Mucosa of descending colon (tissue), 3 donors: Measurements from ENCODE around the gene NPFFR2. TPM values are rescaled to one million over a fixed set of nuclear protein-coding genes. Genes with fewer than 3 reads are reported as not detected.

Experiments
- ATAC-seq: fragments of 200-7000 bp; cut with Tn5 transposase; one replicate; pipeline ENCODE4 v1.9.1; 2020; ENCODE audit warnings: mild to moderate bottlenecking, moderate library complexity
- DNase-seq, 3 donors: peaks; one replicate each; pipeline ENCODE4 v3.0.0-alpha.2; 2020
- H3K36me3 ChIP-seq: fragments of 200-600 bp; one replicate; pipeline ENCODE4 v1.8.0; 2021; ENCODE audit warnings: low read depth, mild to moderate bottlenecking
- H3K4me1 ChIP-seq: fragments of 200-600 bp; one replicate; pipeline ENCODE4 v1.8.0; 2021; ENCODE audit warnings: low read depth, mild to moderate bottlenecking
- H3K4me3 ChIP-seq: fragments of 200-600 bp; one replicate; pipeline ENCODE4 v1.8.0; 2021; ENCODE audit warnings: mild to moderate bottlenecking
- H3K9me3 ChIP-seq: fragments of 200-600 bp; one replicate; pipeline ENCODE4 v1.8.0; 2021; ENCODE audit warnings: mild to moderate bottlenecking
- intact Hi-C, 2 donors: fragments of 100-400 bp; cut with DNase I in 1 of 2; cut with micrococcal nuclease in 1 of 2; formaldehyde crosslinking; loops; one replicate each; pipeline versions ENCODE4 v1.11.0 to v1.11.1; 2022; cut with DNase I, micrococcal nuclease
- total RNA-seq, 3 donors: library from RNA; stranded (reverse); fragmentation: NEBNext Ultra II Directional in 2 of 3; extraction: Animal tissue kit (Norgen Biotek cat#: 25700) in 2 of 3; gene quantifications; one replicate each; pipeline versions ENCODE4 v1.2.1 to v1.2.4, GENCODE V29; 2021 to 2023
- TF ChIP-seq, protein P1 (sequence below): fragments of 200-600 bp; IDR thresholded peaks from one replicate; pipeline ENCODE4 v1.8.0; 2022; ENCODE audit warnings: antibody characterized with exemption, mild to moderate bottlenecking
- donor health status: DM: no; HTN: no; CAD: no; lungs with moderate emphysema.
- donor health status: DM: no; HTN: no; CAD: no.
- donor health status: DM: no; HTN: yes; CAD: no.

NPFFR2 gene
- total RNA-seq, 3 donors from 2014 or later = not detected

DNA sequence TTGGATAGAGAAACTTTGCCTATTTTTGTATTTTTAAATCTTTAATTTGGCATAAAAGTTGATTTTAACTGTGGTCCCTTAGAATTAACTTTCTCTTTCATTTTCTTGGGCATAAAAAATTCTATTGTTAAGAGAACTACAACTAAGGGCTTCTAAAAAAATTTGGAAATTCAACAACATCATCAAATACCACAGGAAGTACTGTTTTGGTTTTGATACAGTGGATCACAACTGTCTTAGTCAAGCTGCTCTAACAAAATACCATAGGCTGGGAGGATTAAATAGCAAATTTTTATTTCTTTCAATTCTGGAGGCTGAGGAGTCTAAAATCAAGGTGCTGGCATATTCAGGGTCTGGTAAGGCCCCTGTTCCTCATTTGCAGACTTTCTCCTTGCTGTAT lies 19.9 kb upstream of the NPFFR2 start:
- Histone ChIP-seq H3K36me3 (no peaks in the 10 kb centered on the region), H3K4me1 (no peaks in the 10 kb centered on the region), H3K4me3 (no peak overlapping the region), H3K9me3 (no peaks in the 10 kb centered on the region)
- DNase-seq (no peak), ATAC-seq (no peak)
- intact Hi-C loops = no loop called here
- TF ChIP-seq, protein P1, sequence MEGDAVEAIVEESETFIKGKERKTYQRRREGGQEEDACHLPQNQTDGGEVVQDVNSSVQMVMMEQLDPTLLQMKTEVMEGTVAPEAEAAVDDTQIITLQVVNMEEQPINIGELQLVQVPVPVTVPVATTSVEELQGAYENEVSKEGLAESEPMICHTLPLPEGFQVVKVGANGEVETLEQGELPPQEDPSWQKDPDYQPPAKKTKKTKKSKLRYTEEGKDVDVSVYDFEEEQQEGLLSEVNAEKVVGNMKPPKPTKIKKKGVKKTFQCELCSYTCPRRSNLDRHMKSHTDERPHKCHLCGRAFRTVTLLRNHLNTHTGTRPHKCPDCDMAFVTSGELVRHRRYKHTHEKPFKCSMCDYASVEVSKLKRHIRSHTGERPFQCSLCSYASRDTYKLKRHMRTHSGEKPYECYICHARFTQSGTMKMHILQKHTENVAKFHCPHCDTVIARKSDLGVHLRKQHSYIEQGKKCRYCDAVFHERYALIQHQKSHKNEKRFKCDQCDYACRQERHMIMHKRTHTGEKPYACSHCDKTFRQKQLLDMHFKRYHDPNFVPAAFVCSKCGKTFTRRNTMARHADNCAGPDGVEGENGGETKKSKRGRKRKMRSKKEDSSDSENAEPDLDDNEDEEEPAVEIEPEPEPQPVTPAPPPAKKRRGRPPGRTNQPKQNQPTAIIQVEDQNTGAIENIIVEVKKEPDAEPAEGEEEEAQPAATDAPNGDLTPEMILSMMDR = no peak

DNA sequence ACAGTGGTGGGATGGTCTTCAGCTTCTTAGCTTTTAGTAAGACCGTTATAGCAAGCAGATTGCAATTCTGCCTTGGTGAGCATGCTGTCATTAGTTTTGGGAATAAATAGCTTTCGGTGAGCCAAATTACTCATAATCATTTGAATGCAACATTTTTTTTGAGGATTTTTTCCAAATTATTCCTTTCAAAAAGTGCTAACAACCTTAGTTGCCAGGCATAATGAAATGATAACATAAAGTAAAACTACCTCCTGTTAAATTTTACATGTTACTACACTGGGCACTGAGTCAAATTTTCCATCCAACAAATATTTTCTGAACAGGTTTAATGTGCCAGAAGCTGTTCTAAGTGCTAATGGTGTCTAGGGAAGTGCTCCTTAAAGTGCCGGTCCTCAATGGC lies 15.8 kb upstream of the NPFFR2 start:
- Histone ChIP-seq H3K36me3 (no peaks in the 10 kb centered on the region), H3K4me1 (no peaks in the 10 kb centered on the region), H3K9me3 (no peaks in the 10 kb centered on the region), H3K4me3 (no peak overlapping the region)
- DNase-seq (no peak), ATAC-seq (no peak)
- TF ChIP-seq, protein P1 = no peak
- intact Hi-C loops = no loop called here

DNA sequence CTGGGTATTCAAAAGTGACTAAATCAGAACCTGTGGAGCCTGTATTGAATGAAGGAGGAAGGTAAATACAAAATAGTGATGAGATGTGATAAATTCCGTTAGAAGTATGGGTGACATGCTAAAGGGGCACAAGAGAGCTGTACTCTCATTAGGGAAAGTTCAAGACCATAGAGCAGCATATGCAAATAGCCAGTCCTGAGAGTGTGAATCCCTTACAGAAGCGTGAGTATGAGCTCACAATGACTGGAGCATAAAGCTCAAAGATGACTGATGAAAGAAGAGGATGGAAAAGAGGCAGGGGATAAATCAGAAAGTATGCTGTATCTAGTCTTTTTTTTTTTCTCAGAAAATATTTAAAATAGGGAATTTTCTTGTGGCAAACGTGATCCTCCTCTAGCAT lies 12.1 kb upstream of the NPFFR2 start:
- no peaks in the 10 kb centered on the region for H3K9me3 ChIP-seq
- no peak overlapping the region for H3K4me3 ChIP-seq
- no peaks in the 10 kb centered on the region for H3K36me3 ChIP-seq
- no peak for DNase-seq
- ATAC-seq = no peak
- TF ChIP-seq, protein P1 = no peak
- intact Hi-C loops = no loop called here
- no peaks in the 10 kb centered on the region for H3K4me1 ChIP-seq

DNA sequence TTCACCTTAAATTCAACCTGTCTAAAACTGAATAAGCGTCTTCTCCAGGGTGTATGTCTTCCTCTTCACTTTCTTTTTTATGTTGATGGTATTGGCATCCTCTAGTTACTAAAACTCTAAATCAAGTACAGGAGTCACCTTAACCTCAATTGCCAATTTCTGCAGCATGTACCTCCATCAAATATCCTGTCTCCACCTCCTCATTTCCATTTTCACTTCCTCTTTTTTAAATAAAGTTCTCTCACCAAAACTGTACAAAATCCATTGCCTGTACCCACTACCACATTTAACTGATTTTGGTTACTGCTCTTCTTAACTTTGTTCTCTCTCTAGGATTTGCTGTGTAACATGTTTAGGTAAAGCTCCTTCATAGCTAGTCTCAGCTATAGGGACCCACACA lies 9.2 kb upstream of the NPFFR2 start:
- Histone ChIP-seq H3K9me3 (no peaks in the 10 kb centered on the region), H3K36me3 (no peaks in the 10 kb centered on the region), H3K4me3 (no peak overlapping the region), H3K4me1 (no peaks in the 10 kb centered on the region)
- intact Hi-C loops = no loop called here
- ATAC-seq (no peak), DNase-seq (no peak)
- TF ChIP-seq, protein P1 = no peak

DNA sequence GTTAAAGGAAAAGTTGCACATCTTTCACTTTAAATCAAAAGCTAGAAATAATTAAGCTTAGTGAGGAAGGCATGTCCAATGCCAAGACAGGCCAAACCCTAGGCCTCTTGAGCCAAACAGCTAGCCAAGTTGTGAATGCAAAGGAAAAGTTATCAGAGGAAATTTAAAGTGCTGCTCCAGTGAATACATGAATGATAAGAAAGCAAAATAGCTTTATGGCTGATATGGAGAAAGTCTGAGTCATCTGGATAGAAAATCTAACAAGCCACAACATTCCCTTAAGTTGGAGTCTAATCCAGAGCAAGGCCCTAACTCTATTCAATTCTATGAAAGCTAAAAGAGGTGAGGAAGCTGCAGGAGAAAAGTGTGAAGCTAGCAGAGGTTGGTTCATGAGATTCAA lies 23.8 kb downstream of the NPFFR2 start:
- no peak for DNase-seq
- no peak for ATAC-seq
- Histone ChIP-seq H3K9me3 (no peaks in the 10 kb centered on the region), H3K4me3 (no peak overlapping the region), H3K4me1 (no peaks in the 10 kb centered on the region), H3K36me3 (no peaks in the 10 kb centered on the region)
- intact Hi-C loops = no loop called here
- TF ChIP-seq, protein P1 = no peak

DNA sequence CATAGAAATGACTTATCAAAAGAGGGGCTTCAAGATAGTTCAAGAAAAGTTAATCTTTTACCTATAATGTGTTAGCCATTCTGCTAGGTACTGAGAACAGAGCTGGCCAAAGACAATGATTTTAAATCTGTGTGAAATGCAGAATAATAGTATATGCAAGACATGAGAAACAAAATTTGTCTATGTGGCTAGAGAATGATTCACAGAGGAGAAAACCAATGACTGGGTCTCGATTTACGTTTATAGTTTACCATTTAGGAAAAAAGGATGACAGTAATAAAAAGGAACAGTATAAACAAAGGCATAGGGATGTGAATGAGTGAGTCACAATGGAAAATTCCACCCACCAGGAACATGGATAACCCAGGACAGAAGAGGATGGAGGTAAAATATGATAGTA lies 31.9 kb downstream of the NPFFR2 start:
- no peak overlapping the region for H3K4me3 ChIP-seq
- TF ChIP-seq, protein P1 = no peak
- intact Hi-C loops = no loop called here
- no peaks in the 10 kb centered on the region for H3K4me1 ChIP-seq
- ATAC-seq (no peak), DNase-seq (no peak)
- no peaks in the 10 kb centered on the region for H3K9me3 ChIP-seq
- H3K36me3 ChIP-seq = no peaks in the 10 kb centered on the region
